Measurements from ENCODE around the gene MBLAC1. TPM values are rescaled to one million over a fixed set of nuclear protein-coding genes. Genes with fewer than 3 reads are reported as not detected.

The MBLAC1 gene
- total and polyA plus RNA-seq, 9 of the 15 experiments (the other 6 are each of a cell fraction or from before 2014, with no cell fraction given) = 0.03 to 3.1 (median 0.52) TPM

- POLR2A ChIA-PET = no interaction called here
- TF ChIP-seq ZNF24 (IDR thresholded peaks at IDR 0.05) = no peak
- peak; percentile 40; the same call in 1 of the 2 replicates for TF ChIP-seq NFATC3 (IDR thresholded peaks at IDR 0.05)
- 0 out of 2 replicates have a peak, but pooled peaks have one; percentile 28 for TF ChIP-seq ZNF12 (CRISPR knock-in tag; IDR thresholded peaks at IDR 0.05)
- TF ChIP-seq TEAD1 (CRISPR knock-in tag; IDR thresholded peaks at IDR 0.05) = 0 out of 4 replicates have a peak, but pooled peaks of 1 of the 2 experiments have one; percentile 9
- TF ChIP-seq TRIM28 (IDR thresholded peaks at IDR 0.05) = no peak
- TF ChIP-seq PML (IDR thresholded peaks at IDR 0.05; ENCODE audit: low read length) = no peak
- TF ChIP-seq ZNF778 (CRISPR knock-in tag; IDR thresholded peaks at IDR 0.05) = no peak
- TF ChIP-seq CXXC5 (CRISPR knock-in tag; IDR thresholded peaks at IDR 0.05) = no peak
- peak; percentile 20; the same call in 1 of the 2 replicates for TF ChIP-seq THAP7 (CRISPR knock-in tag; IDR thresholded peaks at IDR 0.05)
- 0 out of 2 replicates have a peak, but pooled peaks have one; percentile 16 for TF ChIP-seq NBN (IDR thresholded peaks at IDR 0.05; ENCODE audit: low read depth)
- TF ChIP-seq MED1 (CRISPR knock-in tag; IDR thresholded peaks at IDR 0.05; ENCODE audit: borderline replicate concordance) = no peak
- in situ Hi-C loops (cut with MboI) = loop anchor here (10.0 kb wide), 1 partner anchor 1716 kb away; no protein-coding TSS in a partner anchor
These were observed 8.2 kb upstream of the MBLAC1 start for GRCh38 chr7:100118388-100119071.

More at GRCh38 chr7:100118388-100119071, 8.2 kb upstream of the MBLAC1 start:
- intact Hi-C loops (cut with micrococcal nuclease) = loop anchor here (1.0 to 2.0 kb wide), 2 partner anchors 18 to 36 kb away; partner anchors contain the start of genes AP4M1 and MCM7
- ATAC-seq = no peak; the same call in 2 of the 3 replicates
- Histone ChIP-seq H3K9ac (ENCODE audit: insufficient read depth in 1 of 2, low read depth in 2 of 2, low read length in 2 of 2) (peak overlapping the region; percentile 86 to 88), H3K4me3 (peak overlapping the region; percentile 72), H3K79me2 (ENCODE audit: control insufficient read depth, insufficient read depth, low read length) (peaks cover 17% of the 10 kb centered on the region), H3K4me2 (ENCODE audit: insufficient read depth, low read length) (peak overlapping the region; percentile 99), H3K9me1 (ENCODE audit: control insufficient read depth, insufficient read depth, low read length) (no peaks in the 10 kb centered on the region), H3K4me1 (replicated peaks in 1 of 2; ENCODE audit: control insufficient read depth in 2 of 2, insufficient read depth in 2 of 2, low read length in 2 of 2) (peaks cover 19 to 34% of the 10 kb centered on the region in 2 experiments; a peak in 4 of 5 replicates), H3K36me3 (ENCODE audit: control insufficient read depth, insufficient read depth, low read length) (peaks cover 10% of the 10 kb centered on the region; the same call in 1 of the 3 replicates), H4K20me1 (replicated peaks; ENCODE audit: control insufficient read depth, insufficient read depth, low read length) (0 out of 2 replicates have a peak, but pooled peaks cover 4% of the 10 kb centered on the region), H3K27me3 (ENCODE audit: control insufficient read depth in 2 of 2, insufficient read depth in 2 of 2, low read length in 2 of 2) (no peaks in the 10 kb centered on the region), H3K9me3 (replicated peaks; ENCODE audit: control insufficient read depth, insufficient read depth, low read depth, low read length) (no peaks in the 10 kb centered on the region), H2AFZ (ENCODE audit: low read depth, low read length) (peak overlapping the region; percentile 95), H3K27ac (ENCODE audit: extremely low read depth, low read depth, low read length) (peak overlapping the region; percentile 88)
- BruUV-seq (replicated peaks) = TSS peak; percentile 62
- WGBS (ENCODE audit: insufficient coverage, low coverage, missing lambda C conversion rate) = 8% methylated on average over 18 of the region's 18 CpGs
- FAIRE-seq = no peak
- DNase-seq (ENCODE audit: extremely low read depth in 1 of 4, low spot score in 3 of 4) = peak in 1 of 4 experiments; percentile 35
- CTCF ChIA-PET (ENCODE audit: low intra/inter-chr PET ratio) = no interaction called here
